SK-N-SH (cell line): Measurements from ENCODE around the gene ERGIC1. TPM values are rescaled to one million over a fixed set of nuclear protein-coding genes. Genes with fewer than 3 reads are reported as not detected.

ENCODE experiments used
- CTCF ChIA-PET: fragments of 300-600, 350-600 bp; formaldehyde crosslinking; extraction: SDS; loops from one replicate; lab custom pipeline; 2021; lab: Yijun Ruan, JAX
- POLR2A ChIA-PET: fragments of 350-600 bp; sonication (Branson Sonifier 250); formaldehyde crosslinking; extraction: SDS; loops from one replicate; lab custom pipeline; 2020; ENCODE audit warnings: antibody characterized with exemption, inconsistent platforms; lab: Yijun Ruan, JAX
- DNase-seq: peaks from one replicate; pipeline ENCODE4 v3.0.0; 2012
- H2AFZ ChIP-seq: fragments of 200-600 bp; sonication (generic); 2 replicates; pipeline ENCODE4 v1.8.1; 2016; ENCODE audit warnings: antibody characterized with exemption, mild to moderate bottlenecking, low read depth
- H3F3A ChIP-seq: fragments of 200-600 bp; sonication (generic); replicated peaks from 2 replicates; pipeline ENCODE3; 2016; ENCODE audit warnings: antibody characterized with exemption, mild to moderate bottlenecking; ENCODE audit not compliant: insufficient read depth
- H3K27ac ChIP-seq, 2 experiments: fragments of 200-500 bp in 1 of 2; fragments of 200-600 bp in 1 of 2; sonication (Bioruptor generic) in 1 of 2; sonication (generic), shearing (Covaris generic) in 1 of 2; 2 replicates each; pipeline versions ENCODE4 v1.5.1 to v1.6.1; 2014 to 2016; ENCODE audit warnings: low read depth in 2 of 2, inconsistent platforms in 1 of 2, low read length in 1 of 2, mild to moderate bottlenecking in 1 of 2, mixed read lengths in 1 of 2
- H3K27me3 ChIP-seq: fragments of 200-600 bp; sonication (generic), shearing (Covaris generic); 2 replicates; pipeline ENCODE4 v1.6.1; 2016; ENCODE audit warnings: mixed run types; ENCODE audit not compliant: insufficient read depth
- H3K36me3 ChIP-seq, 2 experiments: fragments of 200-500 bp in 1 of 2; fragments of 200-600 bp in 1 of 2; sonication (Bioruptor generic) in 1 of 2; sonication (generic) in 1 of 2; replicated peaks in 1 of 2; 2 replicates each; pipeline versions ENCODE3 to v1.5.1; 2014 to 2016; ENCODE audit warnings: low read length in 1 of 2, mild to moderate bottlenecking in 1 of 2; ENCODE audit not compliant: insufficient read depth in 2 of 2, control insufficient read depth in 1 of 2
- H3K4me1 ChIP-seq, 2 experiments: fragments of 200-500 bp in 1 of 2; fragments of 200-600 bp in 1 of 2; sonication (Bioruptor generic) in 1 of 2; sonication (generic), shearing (Covaris generic) in 1 of 2; 2 replicates each; pipeline versions ENCODE4 v1.5.1 to v1.6.1; 2014 to 2016; ENCODE audit warnings: low read depth in 1 of 2, low read length in 1 of 2, mixed run types in 1 of 2; ENCODE audit not compliant: insufficient read depth in 2 of 2, control insufficient read depth in 1 of 2
- H3K4me2 ChIP-seq: fragments of 200-600 bp; sonication (generic), shearing (Covaris generic); 2 replicates; pipeline ENCODE4 v1.6.1; 2017; ENCODE audit warnings: mixed run types
- H3K4me3 ChIP-seq, 2 experiments: fragments of 200-500 bp in 1 of 2; fragments of 200-600 bp in 1 of 2; sonication (Bioruptor generic) in 1 of 2; sonication (generic), shearing (Covaris generic) in 1 of 2; 2 replicates each; pipeline versions ENCODE4 v1.5.1 to v1.8.1; 2014 to 2016; ENCODE audit warnings: low read depth in 2 of 2, inconsistent platforms in 1 of 2, low read length in 1 of 2, mild to moderate bottlenecking in 1 of 2, mixed read lengths in 1 of 2, moderate library complexity in 1 of 2
- H3K79me2 ChIP-seq: fragments of 200-600 bp; sonication (generic); 2 replicates; pipeline ENCODE4 v1.8.1; 2017; ENCODE audit warnings: mild to moderate bottlenecking; ENCODE audit not compliant: insufficient read depth
- H3K9ac ChIP-seq: fragments of 200-600 bp; sonication (generic); 2 replicates; pipeline ENCODE4 v1.6.1; 2017; ENCODE audit warnings: mixed run types
- H3K9me2 ChIP-seq: fragments of 200-600 bp; sonication (generic); 2 replicates; pipeline ENCODE4 v1.6.1; 2017; ENCODE audit warnings: mixed run types
- H3K9me3 ChIP-seq: fragments of 200-600 bp; sonication (generic); 2 replicates; pipeline ENCODE4 v1.6.1; 2017; ENCODE audit warnings: mixed run types, mild to moderate bottlenecking, moderate library complexity
- H4K20me1 ChIP-seq: fragments of 200-600 bp; sonication (generic); 2 replicates; pipeline ENCODE4 v1.6.1; 2017; ENCODE audit warnings: mild to moderate bottlenecking, mixed run types; ENCODE audit not compliant: insufficient read depth
- CHD2 ChIP-seq: fragments of 150-350 bp; IDR thresholded peaks from 2 replicates; pipeline ENCODE4 v1.6.1; 2018; ENCODE audit warnings: low read length; ENCODE audit not compliant: partially characterized antibody
- CTCF ChIP-seq: fragments of 200-600 bp; sonication (generic); IDR thresholded peaks from 2 replicates; pipeline ENCODE4 v1.6.1; 2017; ENCODE audit warnings: antibody characterized with exemption, mild to moderate bottlenecking, moderate library complexity
- ELF1 ChIP-seq: IDR thresholded peaks from 2 replicates; pipeline ENCODE4 v1.4.0; 2012
- EZH2phosphoT487 ChIP-seq: fragments of 200-600 bp; sonication (generic); IDR thresholded peaks from 2 replicates; pipeline ENCODE4 v1.6.1; 2017; ENCODE audit warnings: low read depth, mixed run types, mild to moderate bottlenecking, antibody characterized with exemption, moderate library complexity, borderline replicate concordance
- GATA2 ChIP-seq: sonication (generic); formaldehyde crosslinking; IDR thresholded peaks from 2 replicates; pipeline ENCODE4 v1.5.0; 2020; ENCODE audit warnings: mild to moderate bottlenecking, missing genetic modification reagents
- IRF3 ChIP-seq: fragments of 150-350 bp; IDR thresholded peaks from 2 replicates; pipeline ENCODE4 v1.6.1; 2016; ENCODE audit warnings: mild to moderate bottlenecking, low read depth, low read length
- MAX ChIP-seq: IDR thresholded peaks from 2 replicates; pipeline ENCODE4 v1.4.0; 2012; ENCODE audit warnings: low read depth
- MXI1 ChIP-seq: IDR thresholded peaks from 2 replicates; pipeline ENCODE4 v1.6.1; 2012; ENCODE audit warnings: mild to moderate bottlenecking, low read depth, low read length, improper control_type of control experiment
- NFIC ChIP-seq: IDR thresholded peaks from 2 replicates; pipeline ENCODE4 v1.4.0; 2012; ENCODE audit warnings: borderline replicate concordance
- NRF1 ChIP-seq: IDR thresholded peaks from 2 replicates; pipeline ENCODE4 v1.6.1; 2012; ENCODE audit warnings: low read depth, mild to moderate bottlenecking, low read length
- PBX3 ChIP-seq: IDR thresholded peaks from 2 replicates; pipeline ENCODE4; 2012
- POLR2AphosphoS5 ChIP-seq: IDR thresholded peaks from 2 replicates; pipeline ENCODE4 v1.6.1; 2012; ENCODE audit warnings: low read depth, low read length
- RCOR1 ChIP-seq: fragments of 150-350 bp; IDR thresholded peaks from 2 replicates; pipeline ENCODE4 v1.6.1; 2017; ENCODE audit warnings: antibody characterized with exemption, low read length
- RXRA ChIP-seq: IDR thresholded peaks from 2 replicates; pipeline ENCODE4 v1.4.0; 2012; ENCODE audit warnings: low read depth, mild to moderate bottlenecking, borderline replicate concordance
- SMC3 ChIP-seq: IDR thresholded peaks from 2 replicates; pipeline ENCODE4 v1.6.1; 2012; ENCODE audit warnings: low read depth, low read length, improper control_type of control experiment
- TAF1 ChIP-seq: IDR thresholded peaks from 2 replicates; pipeline ENCODE4 v1.6.1; 2012; ENCODE audit warnings: low read depth, mild to moderate bottlenecking, low read length, moderate library complexity, borderline replicate concordance
- USF2 ChIP-seq: fragments of 150-350 bp; IDR thresholded peaks from 2 replicates; pipeline ENCODE4 v1.6.1; 2017; ENCODE audit warnings: antibody characterized with exemption, low read length, low read depth, borderline replicate concordance
- ZBTB33 ChIP-seq: IDR thresholded peaks from 2 replicates; pipeline ENCODE4 v1.4.0; 2012; ENCODE audit warnings: low read depth, borderline replicate concordance
- WGBS: methylation state at CpG from one replicate; pipeline ENCODE4 v1.1.6; 2017; ENCODE audit warnings: low lambda C conversion rate; 5-methylcytosine and 5-hydroxymethylcytosine counted together
- polyA plus RNA-seq, 3 experiments: library from polyadenylated mRNA; depleted of rRNA; stranded (reverse); fragments of >200 nt; gene quantifications; 2 replicates each; pipeline ENCODE4 v1.2.3, GENCODE V29; 2012

ERGIC1 gene
- polyA plus RNA-seq, 1 of the 3 experiments (the other 2 are of a cell fraction) = 101 TPM

GRCh38 chr5:172933238-172933637 is 99.2 kb downstream of the ERGIC1 start:
- Histone ChIP-seq H3K27ac (no peak overlapping the region; a peak in 1 of 4 replicates), H3K4me2 (no peak overlapping the region), H3K79me2 (no peaks in the 10 kb centered on the region), H2AFZ (no peak overlapping the region), H3F3A (peaks cover 35% of the 10 kb centered on the region), H3K9me2 (no peaks in the 10 kb centered on the region), H3K4me1 (peaks cover 0 to 19% of the 10 kb centered on the region in 2 experiments; a peak in 2 of 4 replicates), H3K9me3 (no peaks in the 10 kb centered on the region), H4K20me1 (no peaks in the 10 kb centered on the region), H3K9ac (no peak overlapping the region), H3K27me3 (no peaks in the 10 kb centered on the region), H3K4me3 (no peak overlapping the region), H3K36me3 (peaks cover 10 to 11% of the 10 kb centered on the region in 2 experiments)
- ChIA-PET POLR2A (interaction anchor here (1.2 to 1.5 kb wide), 2 partner anchors 216 to 226 kb away, joined by 3 to 4 read pairs; no protein-coding TSS in a partner anchor), CTCF (interaction anchor here (0.9 to 23.2 kb wide), 24 partner anchors 8 to 614 kb away, joined by 3 to 508 read pairs (median 8); partner anchors contain the start of genes DUSP1 and RPL26L1)
- no peak for TF ChIP-seq NRF1
- WGBS = 86% methylated on average over 4 of the region's 4 CpGs
- DNase-seq = no peak

- no peaks in the 10 kb centered on the region for H3K9me2 ChIP-seq
- H3F3A ChIP-seq = peaks cover 24% of the 10 kb centered on the region
- peaks cover 11 to 12% of the 10 kb centered on the region in 2 experiments for H3K36me3 ChIP-seq
- CTCF ChIA-PET = interaction anchor here (1.0 to 23.2 kb wide), 4 partner anchors 164 to 225 kb away, joined by 3 to 508 read pairs (median 62); partner anchors contain the start of gene DUSP1
- H3K9ac ChIP-seq = no peak overlapping the region
- no peak for DNase-seq
- H3K4me3 ChIP-seq = no peak overlapping the region
- peaks cover 0 to 19% of the 10 kb centered on the region in 2 experiments; a peak in 2 of 4 replicates for H3K4me1 ChIP-seq
- no peaks in the 10 kb centered on the region for H3K9me3 ChIP-seq
- WGBS = 90% methylated on average over 12 of the region's 14 CpGs
- H3K27me3 ChIP-seq = no peaks in the 10 kb centered on the region
- H3K79me2 ChIP-seq = no peaks in the 10 kb centered on the region
- no peak overlapping the region for H3K4me2 ChIP-seq
- H2AFZ ChIP-seq = no peak overlapping the region
- TF ChIP-seq SMC3 = no peak
- no peak for TF ChIP-seq ELF1
- TF ChIP-seq MAX = no peak
- no peak for TF ChIP-seq TAF1
- no peak for TF ChIP-seq POLR2AphosphoS5
- TF ChIP-seq RCOR1 = no peak
- no peak for TF ChIP-seq IRF3
- TF ChIP-seq PBX3 = no peak
- TF ChIP-seq EZH2phosphoT487 = no peak
- no peak for TF ChIP-seq CTCF
- TF ChIP-seq ZBTB33 = no peak
- no peak for TF ChIP-seq MXI1
- TF ChIP-seq RXRA = no peak
- TF ChIP-seq GATA2 (CRISPR knock-in tag) = no peak
- TF ChIP-seq NFIC = no peak
- no peak for TF ChIP-seq CHD2
- no peak for TF ChIP-seq USF2
- no peak overlapping the region for H3K27ac ChIP-seq
- H4K20me1 ChIP-seq = no peaks in the 10 kb centered on the region
- POLR2A ChIA-PET = no interaction called here
Measured at GRCh38 chr5:172935096-172935495, 101.0 kb downstream of the ERGIC1 start.
